ENCODE measurements around the gene ZNF620. TPM values are rescaled to one million over a fixed set of nuclear protein-coding genes. Genes with fewer than 3 reads are reported as not detected.

The ZNF620 gene
- total and polyA plus RNA-seq, 2 experiments from 2014 or later = 14.1 to 18.0 TPM

DNA sequence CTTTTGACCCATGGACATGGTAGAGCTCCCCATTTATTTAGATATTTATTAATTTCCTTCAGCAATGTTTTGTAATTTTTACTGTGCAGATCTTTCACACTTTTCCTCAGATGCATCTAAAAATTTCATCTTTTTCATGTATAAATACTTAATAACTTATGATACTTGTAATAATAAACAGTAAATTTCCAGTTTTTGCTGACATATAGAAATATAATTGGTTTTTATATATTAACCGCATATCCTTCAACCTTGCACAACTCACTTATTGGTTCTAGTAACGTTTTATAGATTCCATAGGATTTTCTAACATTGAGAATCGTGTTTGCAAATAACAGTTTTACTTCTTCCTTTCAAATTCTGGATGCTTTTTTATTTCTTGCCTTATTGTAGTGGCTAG is 15.4 kb downstream of the ZNF620 start:
- ATAC-seq = no peak
- H3K9me3 Mint-ChIP-seq = no peaks in the 10 kb centered on the region

More for the DNA sequence above, 15.4 kb downstream of the ZNF620 start:
- Histone ChIP-seq H3K4me3 (no peak overlapping the region), H3K4me1 (ENCODE audit: insufficient read depth) (peaks cover 3% of the 10 kb centered on the region), H2AFZ (no peak overlapping the region), H3F3A (replicated peaks; ENCODE audit: low read depth) (0 out of 2 replicates have a peak, but pooled peaks cover 3% of the 10 kb centered on the region), H3K36me3 (ENCODE audit: insufficient read depth) (0 out of 2 replicates have a peak, but pooled peaks cover under 1% of the 10 kb centered on the region), H3K27ac (ENCODE audit: low read depth) (no peak overlapping the region), H4K20me1 (replicated peaks; ENCODE audit: insufficient read depth) (no peaks in the 10 kb centered on the region), H3K9me2 (ENCODE audit: insufficient read depth) (no peaks in the 10 kb centered on the region), H3K4me2 (no peak overlapping the region), H3K79me2 (replicated peaks; ENCODE audit: insufficient read depth) (peaks cover 11% of the 10 kb centered on the region), H3K27me3 (ENCODE audit: insufficient read depth) (no peaks in the 10 kb centered on the region)
- Mint-ChIP-seq H3K4me1 (peaks cover 12% of the 10 kb centered on the region; the same call in 2 of the 3 replicates), H3K4me3 (no peak overlapping the region), H3K27me3 (ENCODE audit: insufficient read depth, low read depth, poor library complexity) (peaks cover 6% of the 10 kb centered on the region), H3K36me3 (ENCODE audit: low read depth) (peaks cover 22% of the 10 kb centered on the region), H3K27ac (no peak overlapping the region)
- TF ChIP-seq, protein P1, sequence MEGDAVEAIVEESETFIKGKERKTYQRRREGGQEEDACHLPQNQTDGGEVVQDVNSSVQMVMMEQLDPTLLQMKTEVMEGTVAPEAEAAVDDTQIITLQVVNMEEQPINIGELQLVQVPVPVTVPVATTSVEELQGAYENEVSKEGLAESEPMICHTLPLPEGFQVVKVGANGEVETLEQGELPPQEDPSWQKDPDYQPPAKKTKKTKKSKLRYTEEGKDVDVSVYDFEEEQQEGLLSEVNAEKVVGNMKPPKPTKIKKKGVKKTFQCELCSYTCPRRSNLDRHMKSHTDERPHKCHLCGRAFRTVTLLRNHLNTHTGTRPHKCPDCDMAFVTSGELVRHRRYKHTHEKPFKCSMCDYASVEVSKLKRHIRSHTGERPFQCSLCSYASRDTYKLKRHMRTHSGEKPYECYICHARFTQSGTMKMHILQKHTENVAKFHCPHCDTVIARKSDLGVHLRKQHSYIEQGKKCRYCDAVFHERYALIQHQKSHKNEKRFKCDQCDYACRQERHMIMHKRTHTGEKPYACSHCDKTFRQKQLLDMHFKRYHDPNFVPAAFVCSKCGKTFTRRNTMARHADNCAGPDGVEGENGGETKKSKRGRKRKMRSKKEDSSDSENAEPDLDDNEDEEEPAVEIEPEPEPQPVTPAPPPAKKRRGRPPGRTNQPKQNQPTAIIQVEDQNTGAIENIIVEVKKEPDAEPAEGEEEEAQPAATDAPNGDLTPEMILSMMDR (conservative IDR thresholded peaks at IDR 0.05; ENCODE audit: low read depth in 2 of 2) = no peak
- TF ChIP-seq, protein P2, sequence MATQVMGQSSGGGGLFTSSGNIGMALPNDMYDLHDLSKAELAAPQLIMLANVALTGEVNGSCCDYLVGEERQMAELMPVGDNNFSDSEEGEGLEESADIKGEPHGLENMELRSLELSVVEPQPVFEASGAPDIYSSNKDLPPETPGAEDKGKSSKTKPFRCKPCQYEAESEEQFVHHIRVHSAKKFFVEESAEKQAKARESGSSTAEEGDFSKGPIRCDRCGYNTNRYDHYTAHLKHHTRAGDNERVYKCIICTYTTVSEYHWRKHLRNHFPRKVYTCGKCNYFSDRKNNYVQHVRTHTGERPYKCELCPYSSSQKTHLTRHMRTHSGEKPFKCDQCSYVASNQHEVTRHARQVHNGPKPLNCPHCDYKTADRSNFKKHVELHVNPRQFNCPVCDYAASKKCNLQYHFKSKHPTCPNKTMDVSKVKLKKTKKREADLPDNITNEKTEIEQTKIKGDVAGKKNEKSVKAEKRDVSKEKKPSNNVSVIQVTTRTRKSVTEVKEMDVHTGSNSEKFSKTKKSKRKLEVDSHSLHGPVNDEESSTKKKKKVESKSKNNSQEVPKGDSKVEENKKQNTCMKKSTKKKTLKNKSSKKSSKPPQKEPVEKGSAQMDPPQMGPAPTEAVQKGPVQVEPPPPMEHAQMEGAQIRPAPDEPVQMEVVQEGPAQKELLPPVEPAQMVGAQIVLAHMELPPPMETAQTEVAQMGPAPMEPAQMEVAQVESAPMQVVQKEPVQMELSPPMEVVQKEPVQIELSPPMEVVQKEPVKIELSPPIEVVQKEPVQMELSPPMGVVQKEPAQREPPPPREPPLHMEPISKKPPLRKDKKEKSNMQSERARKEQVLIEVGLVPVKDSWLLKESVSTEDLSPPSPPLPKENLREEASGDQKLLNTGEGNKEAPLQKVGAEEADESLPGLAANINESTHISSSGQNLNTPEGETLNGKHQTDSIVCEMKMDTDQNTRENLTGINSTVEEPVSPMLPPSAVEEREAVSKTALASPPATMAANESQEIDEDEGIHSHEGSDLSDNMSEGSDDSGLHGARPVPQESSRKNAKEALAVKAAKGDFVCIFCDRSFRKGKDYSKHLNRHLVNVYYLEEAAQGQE (IDR thresholded peaks at IDR 0.05; ENCODE audit: unreplicated experiment) = no peak
- TF ChIP-seq STAT1 (IDR thresholded peaks at IDR 0.05; ENCODE audit: unreplicated experiment) = no peak
- TF ChIP-seq ZNF114 (CRISPR knock-in tag; IDR thresholded peaks at IDR 0.05) = no peak
- TF ChIP-seq EZH2phosphoT487 (IDR thresholded peaks at IDR 0.05; ENCODE audit: unreplicated experiment) = no peak
- TF ChIP-seq, protein P3, sequence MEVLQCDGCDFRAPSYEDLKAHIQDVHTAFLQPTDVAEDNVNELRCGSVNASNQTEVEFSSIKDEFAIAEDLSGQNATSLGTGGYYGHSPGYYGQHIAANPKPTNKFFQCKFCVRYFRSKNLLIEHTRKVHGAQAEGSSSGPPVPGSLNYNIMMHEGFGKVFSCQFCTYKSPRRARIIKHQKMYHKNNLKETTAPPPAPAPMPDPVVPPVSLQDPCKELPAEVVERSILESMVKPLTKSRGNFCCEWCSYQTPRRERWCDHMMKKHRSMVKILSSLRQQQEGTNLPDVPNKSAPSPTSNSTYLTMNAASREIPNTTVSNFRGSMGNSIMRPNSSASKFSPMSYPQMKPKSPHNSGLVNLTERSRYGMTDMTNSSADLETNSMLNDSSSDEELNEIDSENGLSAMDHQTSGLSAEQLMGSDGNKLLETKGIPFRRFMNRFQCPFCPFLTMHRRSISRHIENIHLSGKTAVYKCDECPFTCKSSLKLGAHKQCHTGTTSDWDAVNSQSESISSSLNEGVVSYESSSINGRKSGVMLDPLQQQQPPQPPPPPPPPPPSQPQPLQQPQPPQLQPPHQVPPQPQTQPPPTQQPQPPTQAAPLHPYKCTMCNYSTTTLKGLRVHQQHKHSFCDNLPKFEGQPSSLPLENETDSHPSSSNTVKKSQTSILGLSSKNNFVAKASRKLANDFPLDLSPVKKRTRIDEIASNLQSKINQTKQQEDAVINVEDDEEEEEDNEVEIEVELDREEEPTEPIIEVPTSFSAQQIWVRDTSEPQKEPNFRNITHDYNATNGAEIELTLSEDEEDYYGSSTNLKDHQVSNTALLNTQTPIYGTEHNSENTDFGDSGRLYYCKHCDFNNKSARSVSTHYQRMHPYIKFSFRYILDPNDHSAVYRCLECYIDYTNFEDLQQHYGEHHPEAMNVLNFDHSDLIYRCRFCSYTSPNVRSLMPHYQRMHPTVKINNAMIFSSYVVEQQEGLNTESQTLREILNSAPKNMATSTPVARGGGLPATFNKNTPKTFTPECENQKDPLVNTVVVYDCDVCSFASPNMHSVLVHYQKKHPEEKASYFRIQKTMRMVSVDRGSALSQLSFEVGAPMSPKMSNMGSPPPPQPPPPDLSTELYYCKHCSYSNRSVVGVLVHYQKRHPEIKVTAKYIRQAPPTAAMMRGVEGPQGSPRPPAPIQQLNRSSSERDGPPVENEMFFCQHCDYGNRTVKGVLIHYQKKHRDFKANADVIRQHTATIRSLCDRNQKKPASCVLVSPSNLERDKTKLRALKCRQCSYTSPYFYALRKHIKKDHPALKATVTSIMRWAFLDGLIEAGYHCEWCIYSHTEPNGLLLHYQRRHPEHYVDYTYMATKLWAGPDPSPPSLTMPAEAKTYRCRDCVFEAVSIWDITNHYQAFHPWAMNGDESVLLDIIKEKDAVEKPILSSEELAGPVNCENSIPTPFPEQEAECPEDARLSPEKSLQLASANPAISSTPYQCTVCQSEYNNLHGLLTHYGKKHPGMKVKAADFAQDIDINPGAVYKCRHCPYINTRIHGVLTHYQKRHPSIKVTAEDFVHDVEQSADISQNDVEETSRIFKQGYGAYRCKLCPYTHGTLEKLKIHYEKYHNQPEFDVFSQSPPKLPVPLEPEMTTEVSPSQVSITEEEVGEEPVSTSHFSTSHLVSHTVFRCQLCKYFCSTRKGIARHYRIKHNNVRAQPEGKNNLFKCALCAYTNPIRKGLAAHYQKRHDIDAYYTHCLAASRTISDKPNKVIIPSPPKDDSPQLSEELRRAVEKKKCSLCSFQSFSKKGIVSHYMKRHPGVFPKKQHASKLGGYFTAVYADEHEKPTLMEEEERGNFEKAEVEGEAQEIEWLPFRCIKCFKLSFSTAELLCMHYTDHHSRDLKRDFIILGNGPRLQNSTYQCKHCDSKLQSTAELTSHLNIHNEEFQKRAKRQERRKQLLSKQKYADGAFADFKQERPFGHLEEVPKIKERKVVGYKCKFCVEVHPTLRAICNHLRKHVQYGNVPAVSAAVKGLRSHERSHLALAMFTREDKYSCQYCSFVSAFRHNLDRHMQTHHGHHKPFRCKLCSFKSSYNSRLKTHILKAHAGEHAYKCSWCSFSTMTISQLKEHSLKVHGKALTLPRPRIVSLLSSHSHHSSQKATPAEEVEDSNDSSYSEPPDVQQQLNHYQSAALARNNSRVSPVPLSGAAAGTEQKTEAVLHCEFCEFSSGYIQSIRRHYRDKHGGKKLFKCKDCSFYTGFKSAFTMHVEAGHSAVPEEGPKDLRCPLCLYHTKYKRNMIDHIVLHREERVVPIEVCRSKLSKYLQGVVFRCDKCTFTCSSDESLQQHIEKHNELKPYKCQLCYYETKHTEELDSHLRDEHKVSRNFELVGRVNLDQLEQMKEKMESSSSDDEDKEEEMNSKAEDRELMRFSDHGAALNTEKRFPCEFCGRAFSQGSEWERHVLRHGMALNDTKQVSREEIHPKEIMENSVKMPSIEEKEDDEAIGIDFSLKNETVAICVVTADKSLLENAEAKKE (CRISPR knock-in tag; IDR thresholded peaks at IDR 0.05) = no peak
- no peak for TF ChIP-seq JUNB (IDR thresholded peaks at IDR 0.05; ENCODE audit: unreplicated experiment)
- TF ChIP-seq NANOG (IDR thresholded peaks at IDR 0.05; ENCODE audit: borderline replicate concordance) = no peak
- no peak for TF ChIP-seq POLR2AphosphoS5 (IDR thresholded peaks at IDR 0.05; ENCODE audit: low read depth)
- TF ChIP-seq, protein P4, sequence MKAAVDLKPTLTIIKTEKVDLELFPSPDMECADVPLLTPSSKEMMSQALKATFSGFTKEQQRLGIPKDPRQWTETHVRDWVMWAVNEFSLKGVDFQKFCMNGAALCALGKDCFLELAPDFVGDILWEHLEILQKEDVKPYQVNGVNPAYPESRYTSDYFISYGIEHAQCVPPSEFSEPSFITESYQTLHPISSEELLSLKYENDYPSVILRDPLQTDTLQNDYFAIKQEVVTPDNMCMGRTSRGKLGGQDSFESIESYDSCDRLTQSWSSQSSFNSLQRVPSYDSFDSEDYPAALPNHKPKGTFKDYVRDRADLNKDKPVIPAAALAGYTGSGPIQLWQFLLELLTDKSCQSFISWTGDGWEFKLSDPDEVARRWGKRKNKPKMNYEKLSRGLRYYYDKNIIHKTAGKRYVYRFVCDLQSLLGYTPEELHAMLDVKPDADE (IDR thresholded peaks at IDR 0.05) = no peak
- no peak for TF ChIP-seq ZNF331 (CRISPR knock-in tag; IDR thresholded peaks at IDR 0.05; ENCODE audit: low read depth)
- no peak for TF ChIP-seq EZH2 (IDR thresholded peaks at IDR 0.05; ENCODE audit: low read depth, unreplicated experiment)
- TF ChIP-seq CREB1 (CRISPR knock-in tag; IDR thresholded peaks at IDR 0.05; ENCODE audit: low read depth) = no peak
- no peak for DNase-seq (ENCODE audit: low spot score)

Data from GM23338 (cell line).